ENCODE data around the gene CHST11. TPM values are rescaled to one million over a fixed set of nuclear protein-coding genes. Genes with fewer than 3 reads are reported as not detected.

Gene CHST11
- total RNA-seq, 1 donor from 2014 or later: 40.1 TPM

GRCh38 chr12:104680070-104680469 lies 223.3 kb downstream of the CHST11 start:
- DNase-seq (no peak), ATAC-seq (ENCODE audit: low read depth) (peak; percentile 64)
- TF ChIP-seq, protein P1, sequence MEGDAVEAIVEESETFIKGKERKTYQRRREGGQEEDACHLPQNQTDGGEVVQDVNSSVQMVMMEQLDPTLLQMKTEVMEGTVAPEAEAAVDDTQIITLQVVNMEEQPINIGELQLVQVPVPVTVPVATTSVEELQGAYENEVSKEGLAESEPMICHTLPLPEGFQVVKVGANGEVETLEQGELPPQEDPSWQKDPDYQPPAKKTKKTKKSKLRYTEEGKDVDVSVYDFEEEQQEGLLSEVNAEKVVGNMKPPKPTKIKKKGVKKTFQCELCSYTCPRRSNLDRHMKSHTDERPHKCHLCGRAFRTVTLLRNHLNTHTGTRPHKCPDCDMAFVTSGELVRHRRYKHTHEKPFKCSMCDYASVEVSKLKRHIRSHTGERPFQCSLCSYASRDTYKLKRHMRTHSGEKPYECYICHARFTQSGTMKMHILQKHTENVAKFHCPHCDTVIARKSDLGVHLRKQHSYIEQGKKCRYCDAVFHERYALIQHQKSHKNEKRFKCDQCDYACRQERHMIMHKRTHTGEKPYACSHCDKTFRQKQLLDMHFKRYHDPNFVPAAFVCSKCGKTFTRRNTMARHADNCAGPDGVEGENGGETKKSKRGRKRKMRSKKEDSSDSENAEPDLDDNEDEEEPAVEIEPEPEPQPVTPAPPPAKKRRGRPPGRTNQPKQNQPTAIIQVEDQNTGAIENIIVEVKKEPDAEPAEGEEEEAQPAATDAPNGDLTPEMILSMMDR (IDR thresholded peaks at IDR 0.05): no peak
- Mint-ChIP-seq H3K9me3 (no peaks in the 10 kb centered on the region), H3K4me1 (peaks cover 88% of the 10 kb centered on the region), H3K36me3 (ENCODE audit: low read depth) (peaks cover 3% of the 10 kb centered on the region), H3K27me3 (no peaks in the 10 kb centered on the region), H3K4me3 (no peak overlapping the region), H3K27ac (no peak overlapping the region)
- ChIA-PET POLR2A (interaction anchor here (0.9 to 1.4 kb wide), 3 partner anchors 8 to 221 kb away, joined by 3 to 6 read pairs (median 3); no protein-coding TSS in a partner anchor), CTCF (interaction anchor here (1.3 to 2.6 kb wide), 2 partner anchors 14 to 298 kb away, joined by 3 to 15 read pairs; no protein-coding TSS in a partner anchor)
- intact Hi-C loops (cut with micrococcal nuclease): loop anchor here (1.0 to 5.0 kb wide), 7 partner anchors 42 to 427 kb away; partner anchors contain the start of gene WASHC4

DNA sequence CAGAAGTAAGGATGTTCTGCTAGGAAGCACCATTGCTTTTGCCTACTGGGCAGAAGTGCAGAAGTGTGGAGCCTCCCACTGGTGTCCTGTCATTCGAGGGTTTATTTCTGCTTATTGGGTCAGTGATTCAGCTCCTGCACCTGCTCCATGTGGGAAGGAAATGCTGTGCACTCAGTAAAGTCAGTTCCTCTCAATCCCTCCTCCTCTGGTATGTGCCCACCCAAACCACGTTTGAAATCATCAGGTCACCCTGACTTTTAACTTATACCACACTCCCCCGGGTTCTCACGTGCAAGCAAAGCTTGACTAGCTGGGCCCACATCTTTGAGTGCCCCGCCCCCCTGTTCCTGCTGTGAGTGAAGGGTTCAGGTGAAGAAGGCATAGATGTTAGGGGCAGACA lies 223.7 kb downstream of the CHST11 start:
- ChIA-PET CTCF (interaction anchor here (1.0 to 2.6 kb wide), 3 partner anchors 14 to 372 kb away, joined by 3 to 15 read pairs (median 3); no protein-coding TSS in a partner anchor), POLR2A (interaction anchor here (0.9 to 1.4 kb wide), 3 partner anchors 8 to 221 kb away, joined by 3 to 6 read pairs (median 3); no protein-coding TSS in a partner anchor)
- no peak for ATAC-seq (ENCODE audit: low read depth)
- peaks cover 3% of the 10 kb centered on the region for H3K36me3 Mint-ChIP-seq (ENCODE audit: low read depth)
- no peaks in the 10 kb centered on the region for H3K27me3 Mint-ChIP-seq
- H3K9me3 Mint-ChIP-seq: no peaks in the 10 kb centered on the region
- DNase-seq: no peak
- TF ChIP-seq, protein P1 (IDR thresholded peaks at IDR 0.05): no peak
- intact Hi-C loops (cut with micrococcal nuclease): loop anchor here (1.0 to 5.0 kb wide), 7 partner anchors 42 to 427 kb away; partner anchors contain the start of gene WASHC4
- no peak overlapping the region for H3K4me3 Mint-ChIP-seq
- H3K4me1 Mint-ChIP-seq: peaks cover 88% of the 10 kb centered on the region
- H3K27ac Mint-ChIP-seq: peak overlapping the region; percentile 70

- no peak for ATAC-seq (ENCODE audit: low read depth)
- intact Hi-C loops (cut with micrococcal nuclease): loop anchor here (5.0 kb wide), 3 partner anchors 41 to 111 kb away; no protein-coding TSS in a partner anchor
- no peak for DNase-seq
- POLR2A ChIA-PET: interaction anchor here (0.9 to 2.9 kb wide), 3 partner anchors 9 to 37 kb away, joined by 3 to 9 read pairs (median 6); no protein-coding TSS in a partner anchor
- no peak overlapping the region for H3K4me3 Mint-ChIP-seq
- TF ChIP-seq, protein P1 (IDR thresholded peaks at IDR 0.05): no peak
- peak overlapping the region; percentile 70 for H3K27ac Mint-ChIP-seq
- H3K9me3 Mint-ChIP-seq: no peaks in the 10 kb centered on the region
- CTCF ChIA-PET: interaction anchor here (1.0 to 2.6 kb wide), 3 partner anchors 15 to 372 kb away, joined by 3 to 15 read pairs (median 3); no protein-coding TSS in a partner anchor
- H3K27me3 Mint-ChIP-seq: no peaks in the 10 kb centered on the region
- H3K36me3 Mint-ChIP-seq (ENCODE audit: low read depth): peaks cover 3% of the 10 kb centered on the region
- H3K4me1 Mint-ChIP-seq: peaks cover 86% of the 10 kb centered on the region
Measured at GRCh38 chr12:104681012-104681690, 224.4 kb downstream of the CHST11 start.

DNA sequence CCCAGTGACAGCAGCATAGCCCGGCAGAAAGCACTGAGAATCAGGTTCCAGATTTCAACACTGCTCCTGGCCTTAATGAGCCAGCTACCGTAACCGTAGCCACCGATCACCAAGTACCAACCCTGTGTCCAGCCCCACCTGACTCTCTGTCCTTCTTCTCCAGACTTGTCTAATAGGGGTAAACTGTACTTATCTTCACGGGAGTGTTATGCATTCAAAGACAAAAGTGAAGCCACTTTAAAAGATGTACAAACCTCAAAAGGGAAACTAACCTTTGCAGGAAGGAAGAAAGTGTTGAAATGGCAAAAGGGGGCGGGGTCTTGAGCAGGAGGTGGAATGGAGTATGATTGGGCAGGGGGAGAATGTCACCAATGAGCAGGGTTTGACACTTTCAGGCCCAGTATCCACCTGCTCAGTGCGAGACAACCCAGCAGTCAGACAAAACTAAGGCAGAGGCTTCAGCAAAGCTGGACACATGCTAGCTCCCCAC lies 226.1 kb downstream of the CHST11 start:
- no peaks in the 10 kb centered on the region for H3K27me3 Mint-ChIP-seq
- TF ChIP-seq, protein P1 (IDR thresholded peaks at IDR 0.05): no peak
- peak overlapping the region; percentile 78 for H3K4me3 Mint-ChIP-seq
- H3K4me1 Mint-ChIP-seq: peaks cover 85% of the 10 kb centered on the region
- ATAC-seq (ENCODE audit: low read depth) (peak; percentile 82), DNase-seq (no peak)
- CTCF ChIA-PET: interaction anchor here (1.0 to 2.9 kb wide), 2 partner anchors 16 to 301 kb away, joined by 3 to 8 read pairs; no protein-coding TSS in a partner anchor
- intact Hi-C loops (cut with micrococcal nuclease): loop anchor here (1.0 to 5.0 kb wide), 4 partner anchors 9 to 109 kb away; no protein-coding TSS in a partner anchor
- peak overlapping the region; percentile 80 for H3K27ac Mint-ChIP-seq
- POLR2A ChIA-PET: interaction anchor here (0.6 to 2.9 kb wide), 8 partner anchors 9 to 226 kb away, joined by 3 to 9 read pairs (median 4); no protein-coding TSS in a partner anchor
- no peaks in the 10 kb centered on the region for H3K9me3 Mint-ChIP-seq
- peaks cover 3% of the 10 kb centered on the region for H3K36me3 Mint-ChIP-seq (ENCODE audit: low read depth)
